CD14-positive monocyte (primary cell): Measurements from ENCODE around the gene DPP6. TPM values are rescaled to one million over a fixed set of nuclear protein-coding genes. Genes with fewer than 3 reads are reported as not detected.
A peak's percentile ranks its signal among the peaks of the same experiment; 100 is the strongest.

Experiments used
- DNase-seq, 3 donors: peaks; one replicate each; pipeline ENCODE4 v3.0.0-alpha.2; 2011 to 2022
- H2AFZ ChIP-seq: 2 replicates; pipeline ENCODE4 v1.6.0; 2012; ENCODE audit warnings: mild to moderate bottlenecking, low read depth, low read length, inconsistent platforms; ENCODE audit not compliant: insufficient read depth, poor library complexity, severe bottlenecking
- H3K27ac ChIP-seq, 2 donors: 1 replicate in 1 of 2; 2 replicates in 1 of 2; pipeline ENCODE4 v1.5.1; 2012 to 2013; ENCODE audit warnings: low read length in 2 of 2, control low read depth in 1 of 2, inconsistent platforms in 1 of 2, low read depth in 1 of 2, mild to moderate bottlenecking in 1 of 2
- H3K27me3 ChIP-seq, 2 donors: one replicate each; pipeline versions ENCODE4 v1.6.0 to v1.6.1; 2011 to 2013; ENCODE audit warnings: low read length in 2 of 2; ENCODE audit not compliant: control insufficient read depth in 2 of 2, insufficient read depth in 2 of 2
- H3K36me3 ChIP-seq, 2 donors: replicated peaks in 1 of 2; 1 replicate in 1 of 2; 2 replicates in 1 of 2; pipeline versions ENCODE4 v1.5.1 to v1.6.1; 2012 to 2013; ENCODE audit warnings: low read length in 2 of 2, control low read depth in 1 of 2, inconsistent platforms in 1 of 2, mild to moderate bottlenecking in 1 of 2; ENCODE audit not compliant: insufficient read depth in 2 of 2, control insufficient read depth in 1 of 2
- H3K4me1 ChIP-seq, 2 donors: 1 replicate in 1 of 2; 2 replicates in 1 of 2; pipeline versions ENCODE4 v1.5.1 to v1.6.1; 2012 to 2013; ENCODE audit warnings: low read length in 2 of 2, control low read depth in 1 of 2, inconsistent platforms in 1 of 2, mild to moderate bottlenecking in 1 of 2, moderate library complexity in 1 of 2; ENCODE audit not compliant: insufficient read depth in 2 of 2, control insufficient read depth in 1 of 2
- H3K4me2 ChIP-seq: replicated peaks from 2 replicates; pipeline ENCODE3; 2012; ENCODE audit warnings: low read length, moderate library complexity, mild to moderate bottlenecking; ENCODE audit not compliant: poor library complexity, severe bottlenecking; ENCODE audit errors: extremely low read depth
- H3K4me3 ChIP-seq, 3 experiments: fragments of 200-600 bp in 1 of 3; sonication (generic) in 1 of 3; replicated peaks in 1 of 3; 1 replicate in 2 of 3; 2 replicates in 1 of 3; pipeline ENCODE4 v1.5.1; 2011 to 2013; ENCODE audit warnings: low read length in 3 of 3, mild to moderate bottlenecking in 3 of 3, control low read depth in 2 of 3, low read depth in 2 of 3, inconsistent platforms in 1 of 3, moderate library complexity in 1 of 3
- H3K79me2 ChIP-seq: 2 replicates; pipeline ENCODE4 v1.6.0; 2012; ENCODE audit warnings: mild to moderate bottlenecking, control low read depth, inconsistent platforms, low read length, moderate library complexity; ENCODE audit not compliant: insufficient read depth
- H3K9ac ChIP-seq: 2 replicates; pipeline ENCODE4 v1.6.0; 2017; ENCODE audit warnings: low read length, mild to moderate bottlenecking; ENCODE audit not compliant: insufficient read depth, poor library complexity, severe bottlenecking
- H3K9me3 ChIP-seq, 2 donors: replicated peaks in 1 of 2; 1 replicate in 1 of 2; 2 replicates in 1 of 2; pipeline versions ENCODE4 v1.5.1 to v1.6.1; 2012 to 2013; ENCODE audit warnings: low read length in 2 of 2, control low read depth in 1 of 2; ENCODE audit not compliant: control insufficient read depth in 1 of 2, insufficient read depth in 1 of 2
- H4K20me1 ChIP-seq: 2 replicates; pipeline ENCODE4 v1.6.0; 2012; ENCODE audit warnings: mild to moderate bottlenecking, low read length, control low read depth, moderate library complexity; ENCODE audit not compliant: insufficient read depth
- H3K27ac Mint-ChIP-seq, 7 donors: one replicate each; pipeline ENCODE4 v1.8.0; 2020; ENCODE audit warnings: mild to moderate bottlenecking in 7 of 7, mixed read lengths in 7 of 7, moderate library complexity in 6 of 7, inconsistent platforms in 2 of 7
- H3K27me3 Mint-ChIP-seq, 3 donors: one replicate each; pipeline ENCODE4 v1.8.0; 2021 to 2022; ENCODE audit warnings: low read depth in 3 of 3, mild to moderate bottlenecking in 3 of 3, mixed read lengths in 3 of 3, moderate library complexity in 3 of 3, inconsistent platforms in 1 of 3
- H3K36me3 Mint-ChIP-seq, 2 donors: one replicate each; pipeline ENCODE4 v1.8.0; 2020; ENCODE audit warnings: mixed read lengths in 2 of 2, inconsistent platforms in 1 of 2, mild to moderate bottlenecking in 1 of 2
- H3K4me1 Mint-ChIP-seq: one replicate; pipeline ENCODE4 v1.8.0; 2020; ENCODE audit warnings: mild to moderate bottlenecking, mixed read lengths
- H3K4me3 Mint-ChIP-seq, 2 donors: one replicate each; pipeline ENCODE4 v1.8.0; 2020; ENCODE audit warnings: mild to moderate bottlenecking in 2 of 2, mixed read lengths in 2 of 2, moderate library complexity in 1 of 2
- H3K9me3 Mint-ChIP-seq, 7 donors: one replicate each; pipeline ENCODE4 v1.8.0; 2020 to 2022; ENCODE audit warnings: mixed read lengths in 7 of 7, mild to moderate bottlenecking in 6 of 7, moderate library complexity in 6 of 7, inconsistent platforms in 2 of 7
- CTCF ChIP-seq: fragments of 200-600 bp; IDR thresholded peaks from one replicate; pipeline ENCODE4 v1.8.0; 2022; ENCODE audit warnings: antibody characterized with exemption, mild to moderate bottlenecking
- WGBS: methylation state at CpG from one replicate; pipeline ENCODE4 v1.1.5; 2013; ENCODE audit warnings: missing lambda C conversion rate; ENCODE audit not compliant: insufficient coverage; 5-methylcytosine and 5-hydroxymethylcytosine counted together
- intact Hi-C, 2 donors: fragments of 100-400 bp; cut with micrococcal nuclease; formaldehyde crosslinking; loops; one replicate each; pipeline versions ENCODE4 v1.15.0 to v1.15.1; 2023
- polyA plus RNA-seq, 3 donors: library from polyadenylated mRNA; depleted of rRNA in 1 of 3; unstranded in 2 of 3; stranded (reverse) in 1 of 3; fragments of 300-500 nt in 2 of 3; fragments of >200 nt in 1 of 3; fragmentation: Illumina TruSeq in 2 of 3; gene quantifications; 1 replicate in 2 of 3; 2 replicates in 1 of 3; pipeline ENCODE4 v1.2.3, GENCODE V29; 2012 to 2021

DPP6 gene
- polyA plus RNA-seq, 3 donors, result not detected

GRCh38 chr7:154781369-154782303, 729.4 kb downstream of the DPP6 start:
- Histone ChIP-seq H3K4me3 (no peak overlapping the region), H3K79me2 (no peaks in the 10 kb centered on the region), H3K9me3 (peaks cover 28 to 36% of the 10 kb centered on the region in 2 donors), H3K4me1 (no peaks in the 10 kb centered on the region), H3K4me2 (no peak overlapping the region), H3K36me3 (no peaks in the 10 kb centered on the region), H3K9ac (no peak overlapping the region), H4K20me1 (no peaks in the 10 kb centered on the region), H3K27ac (no peak overlapping the region), H3K27me3 (no peaks in the 10 kb centered on the region), H2AFZ (no peak overlapping the region)
- 93% methylated on average over 13 of the region's 16 CpGs for WGBS
- intact Hi-C loops, result no loop called here
- Mint-ChIP-seq H3K4me3 (no peak overlapping the region), H3K4me1 (no peaks in the 10 kb centered on the region), H3K9me3 (peaks cover 9 to 48% (median 18%) of the 10 kb centered on the region in 7 donors), H3K36me3 (no peaks in the 10 kb centered on the region), H3K27ac (no peak overlapping the region), H3K27me3 (peaks cover 0 to 2% (median 2%) of the 10 kb centered on the region in 3 donors)
- no peak for DNase-seq
- TF ChIP-seq CTCF, result no peak

GRCh38 chr7:154783281-154783909, 731.2 kb downstream of the DPP6 start:
- DNase-seq, result no peak
- Histone ChIP-seq H3K4me1 (no peaks in the 10 kb centered on the region), H3K4me3 (no peak overlapping the region), H3K9me3 (peaks cover 25 to 36% of the 10 kb centered on the region in 2 donors), H3K4me2 (no peak overlapping the region), H3K36me3 (no peaks in the 10 kb centered on the region), H2AFZ (no peak overlapping the region), H3K79me2 (no peaks in the 10 kb centered on the region), H3K27me3 (no peaks in the 10 kb centered on the region), H3K27ac (no peak overlapping the region), H4K20me1 (no peaks in the 10 kb centered on the region), H3K9ac (no peak overlapping the region)
- 90% methylated on average over 18 of the region's 18 CpGs for WGBS
- H3K4me3 Mint-ChIP-seq, result peak overlapping the region in 1 of 2 donors; percentile 10
- H3K27me3 Mint-ChIP-seq, result no peaks in the 10 kb centered on the region
- intact Hi-C loops, result no loop called here
- H3K4me1 Mint-ChIP-seq, result no peaks in the 10 kb centered on the region
- peaks cover 13 to 41% (median 19%) of the 10 kb centered on the region in 7 donors for H3K9me3 Mint-ChIP-seq
- H3K36me3 Mint-ChIP-seq, result no peaks in the 10 kb centered on the region
- no peak overlapping the region for H3K27ac Mint-ChIP-seq
- TF ChIP-seq CTCF, result no peak
